Esophagus mucosa (tissue), 1 donor: Measurements from ENCODE around the gene TMEM250. TPM values are rescaled to one million over a fixed set of nuclear protein-coding genes. Genes with fewer than 3 reads are reported as not detected.

Experiments used
- ATAC-seq: fragments of 200-7000 bp; cut with Tn5 transposase; one replicate; pipeline ENCODE4 v1.9.1; 2020
- total RNA-seq: library from RNA; stranded (reverse); gene quantifications from one replicate; pipeline ENCODE4 v1.2.4, GENCODE V29; 2023
- donor health status: DM: yes; HTN: yes; CAD: no.

Gene TMEM250
- total RNA-seq, 1 donor from 2014 or later = 32.6 TPM

DNA sequence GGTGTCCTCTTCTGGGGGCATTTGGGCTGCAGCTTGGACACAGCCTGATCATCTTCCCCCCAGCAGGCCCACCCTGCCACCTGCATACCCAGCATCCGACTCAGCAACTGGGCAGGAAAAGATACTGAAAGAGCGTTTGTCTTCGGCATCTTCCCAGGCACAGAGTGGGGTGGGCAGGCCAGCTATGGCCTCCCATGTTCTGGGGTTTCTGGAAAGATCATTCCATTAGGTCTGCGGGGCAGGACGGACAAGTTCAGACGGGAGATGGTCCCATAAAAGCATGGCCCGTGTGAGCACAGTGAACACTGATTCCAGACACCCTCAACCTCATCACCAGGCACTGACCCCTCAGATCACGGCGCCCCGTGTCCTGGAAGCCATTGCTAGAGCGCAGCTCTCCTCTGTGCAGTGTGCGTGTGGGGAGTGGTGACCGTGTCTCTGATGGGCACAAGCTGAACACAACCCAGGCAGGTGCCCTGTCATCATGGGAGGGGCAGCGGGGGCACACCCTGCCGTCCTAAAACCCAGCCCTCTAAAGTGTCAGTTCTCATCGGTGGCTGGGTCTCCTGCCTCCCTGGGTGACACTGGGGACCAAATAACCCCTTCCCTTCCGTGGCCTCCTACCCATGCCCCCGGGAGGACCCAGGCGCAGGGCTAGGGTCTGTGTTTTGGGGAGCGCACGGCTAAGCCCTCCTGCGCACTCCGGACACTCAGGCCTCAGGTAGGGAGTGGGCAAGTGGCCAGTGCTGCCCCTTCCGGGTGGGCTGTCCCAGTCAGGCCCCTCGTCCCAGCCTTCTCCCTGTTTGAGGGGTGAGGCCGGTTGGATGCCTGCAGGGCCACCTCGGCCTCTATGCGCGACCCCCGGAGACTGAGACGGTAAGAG, 13.2 kb upstream of the TMEM250 start:
- no peak for ATAC-seq

DNA sequence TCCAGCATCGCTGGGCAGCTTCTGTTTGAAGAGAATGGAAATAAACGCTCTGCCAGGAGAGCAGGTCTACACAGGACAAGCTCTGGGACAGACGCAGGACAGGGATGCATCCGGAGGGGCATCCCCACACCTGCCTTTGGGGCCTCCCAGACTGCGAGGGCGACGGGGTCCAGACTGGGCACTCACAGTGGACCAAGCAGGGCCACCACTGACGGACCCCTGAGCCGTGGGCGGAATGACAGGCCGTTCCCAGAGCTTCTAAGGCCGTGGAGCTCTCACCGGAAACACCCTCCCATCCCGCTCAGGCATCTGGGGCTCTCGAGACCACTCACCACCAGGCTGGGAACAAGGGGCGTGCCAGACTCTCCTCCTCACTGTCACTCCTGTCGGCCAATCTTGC, 10.5 kb upstream of the TMEM250 start:
- ATAC-seq = no peak

GRCh38 chr9:136128436-136128835, 9.8 kb upstream of the TMEM250 start:
- no peak for ATAC-seq

DNA sequence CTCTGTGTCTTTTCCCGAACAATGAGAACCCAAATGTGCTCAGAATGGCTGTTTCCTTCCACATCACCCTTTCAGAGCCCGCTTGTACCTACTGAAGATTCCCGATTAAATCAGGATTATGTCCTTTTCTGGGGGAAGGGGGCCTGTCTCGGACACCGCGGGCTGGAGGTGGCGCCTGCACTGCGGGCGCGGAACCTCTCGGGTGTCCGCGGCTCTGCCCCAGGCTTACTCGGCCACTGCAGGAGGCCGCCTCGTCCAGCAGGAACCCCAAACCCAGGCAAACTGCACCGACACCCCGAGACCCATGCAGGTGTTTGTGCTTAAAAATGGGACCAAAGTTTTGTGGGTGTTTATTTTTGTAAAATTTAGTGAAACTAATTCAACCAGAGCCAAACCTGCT, 8.6 kb upstream of the TMEM250 start:
- ATAC-seq = no peak

DNA sequence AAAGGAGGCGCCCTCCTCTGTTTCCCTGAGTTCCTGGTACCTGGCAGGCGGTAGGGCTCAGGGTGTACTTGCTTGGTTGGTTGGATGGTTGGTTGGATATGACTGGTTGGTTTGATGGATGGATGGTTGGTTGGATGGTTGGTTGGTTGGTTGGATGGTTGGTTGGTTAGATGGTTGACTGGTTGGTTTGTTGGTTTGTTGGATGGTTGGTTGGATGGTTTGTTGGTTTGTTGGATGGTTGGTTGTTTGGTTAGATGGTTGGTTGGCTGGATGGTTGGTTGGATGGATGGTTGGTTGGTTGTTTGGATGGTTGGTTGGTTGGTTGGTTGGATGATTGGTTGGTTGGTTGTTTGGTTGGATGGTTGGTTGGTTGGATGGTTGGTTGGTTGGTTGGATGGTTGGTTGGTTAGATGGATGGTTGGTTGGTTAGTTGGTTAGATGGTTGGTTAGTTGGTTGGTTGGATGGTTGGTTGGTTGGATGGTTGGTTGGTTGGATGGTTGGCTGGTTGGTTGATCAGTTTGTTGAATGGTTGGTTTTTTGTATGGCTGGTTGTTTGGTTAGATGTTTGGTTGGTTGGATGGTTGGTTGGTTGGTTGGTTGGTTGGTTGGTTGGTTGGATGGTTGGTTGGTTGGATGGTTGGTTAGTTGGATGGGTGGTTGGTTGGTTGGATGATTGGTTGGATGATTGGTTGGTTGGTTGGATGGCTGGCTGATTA, 6.5 kb upstream of the TMEM250 start:
- ATAC-seq = no peak

- ATAC-seq = peak; percentile 42
Measured at GRCh38 chr9:136122425-136123383, 4.0 kb upstream of the TMEM250 start.

- no peak for ATAC-seq
Measured at GRCh38 chr9:136121801-136122200, 3.1 kb upstream of the TMEM250 start.

DNA sequence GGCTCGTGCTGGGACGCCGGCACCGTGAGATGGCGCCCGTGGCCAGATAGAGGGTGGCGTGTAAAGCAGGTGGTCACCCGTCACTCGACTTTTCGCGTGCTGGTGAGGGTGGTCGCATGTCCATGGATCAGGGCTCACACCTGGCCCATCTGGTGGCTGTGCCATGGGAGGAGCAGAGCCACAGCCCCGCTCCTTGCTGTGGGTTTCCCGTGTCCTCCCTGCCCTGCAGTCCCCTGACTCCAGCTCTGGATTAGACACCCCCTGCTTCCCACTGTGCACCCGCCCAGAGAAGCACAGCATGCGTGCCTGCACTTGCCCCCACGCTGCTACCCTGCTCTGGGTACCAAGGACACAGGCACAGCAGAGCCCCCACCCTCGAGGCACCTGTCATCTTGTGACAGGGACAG, 1.8 kb upstream of the TMEM250 start:
- ATAC-seq = no peak

DNA sequence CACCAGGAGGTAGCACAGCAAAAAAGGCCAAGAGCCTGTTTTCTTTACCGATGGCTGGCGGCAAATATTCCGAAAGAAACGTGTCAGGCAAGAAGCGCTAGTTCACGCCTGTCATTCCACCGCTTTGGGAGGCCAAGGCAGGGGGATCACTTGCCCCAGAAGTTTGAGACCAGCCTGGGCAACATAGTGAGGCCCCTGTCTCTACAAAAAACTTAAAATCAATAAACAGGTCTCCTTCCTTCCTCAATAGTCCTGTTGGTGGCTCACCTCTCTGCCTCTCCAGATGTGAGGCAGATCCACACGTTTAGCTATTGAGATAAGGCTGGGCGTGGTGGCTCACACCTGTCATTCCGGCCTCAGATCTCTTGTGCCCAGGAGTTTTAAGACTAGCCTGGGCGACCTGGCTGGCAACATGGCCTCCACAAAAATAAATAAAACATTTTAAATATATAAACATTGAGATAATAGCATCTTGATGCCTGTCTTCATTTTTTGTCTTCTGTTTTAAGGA, 1.3 kb upstream of the TMEM250 start:
- no peak for ATAC-seq

- ATAC-seq = peak; percentile 1
Measured at GRCh38 chr9:136119061-136119882, 597 bp upstream of the TMEM250 start.

- peak; percentile 10 for ATAC-seq
Measured at GRCh38 chr9:136117916-136118319, 757 bp downstream of the TMEM250 start.

DNA sequence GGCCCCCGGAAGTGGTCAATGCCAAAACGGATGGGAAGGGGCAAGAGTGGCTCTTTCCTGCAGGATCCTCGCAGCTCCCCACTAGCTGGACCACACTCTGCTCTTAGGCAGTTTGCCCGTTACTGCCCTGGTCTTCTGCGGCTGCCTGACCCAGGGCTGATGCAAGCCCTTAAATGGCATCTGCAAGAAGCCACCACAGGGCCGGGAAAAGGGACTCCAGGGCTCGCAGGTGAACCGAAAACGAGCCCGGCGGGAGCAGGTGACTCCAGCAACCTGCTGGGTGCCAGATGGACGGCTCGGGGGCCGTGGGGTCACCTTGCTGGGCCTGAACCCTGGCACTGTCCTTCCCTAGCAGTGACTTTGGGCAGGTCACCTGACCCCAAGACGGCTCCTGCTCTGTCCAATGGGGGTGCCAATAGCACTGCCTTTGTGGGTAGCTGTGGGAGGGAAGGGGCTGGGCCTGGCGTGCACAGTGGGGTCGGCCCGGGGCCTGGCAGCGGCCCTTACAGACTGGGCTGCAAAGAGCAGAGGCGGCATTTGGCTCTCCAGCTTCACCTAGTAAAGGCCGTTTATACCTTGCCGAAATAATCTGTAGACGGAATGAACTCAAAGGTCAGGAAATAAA, 1.3 kb downstream of the TMEM250 start:
- ATAC-seq = no peak

DNA sequence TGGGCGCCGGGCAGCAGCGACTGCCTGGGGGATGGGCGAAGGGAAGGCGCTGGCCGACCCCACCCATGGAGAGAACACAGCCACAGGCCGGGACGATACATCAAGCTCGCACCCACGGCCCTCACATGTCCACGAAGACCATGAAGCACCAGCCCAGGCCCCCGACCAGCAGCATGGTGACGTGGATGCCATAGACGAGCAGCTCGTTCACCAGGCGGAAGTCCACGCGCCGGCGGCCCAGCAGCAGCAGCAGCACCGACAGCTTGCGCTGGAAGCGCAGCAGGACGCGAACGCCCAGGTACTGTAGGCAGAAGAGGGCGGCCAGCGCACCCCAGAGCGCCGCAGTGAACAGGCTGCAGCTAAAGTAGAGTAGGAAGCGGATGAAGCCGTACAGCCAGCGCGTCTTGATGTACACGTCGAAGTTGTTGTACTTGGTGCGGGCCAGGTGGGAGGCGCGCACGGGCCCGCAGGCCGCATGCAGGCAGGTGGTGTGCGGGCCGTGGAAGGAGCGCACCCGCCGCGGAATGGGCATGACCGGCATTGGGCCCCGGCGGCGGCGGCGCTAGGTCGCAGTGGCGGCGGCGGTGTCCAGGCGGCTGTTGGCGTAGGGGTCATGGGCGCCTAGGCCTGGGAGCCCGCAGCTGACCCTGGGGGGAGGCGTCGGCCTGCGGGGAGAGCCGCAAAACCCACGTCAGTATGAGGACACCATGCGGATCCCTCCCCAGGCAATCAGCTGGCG, 2.1 kb downstream of the TMEM250 start:
- no peak for ATAC-seq

- ATAC-seq = no peak
Measured at GRCh38 chr9:136115641-136116359, 2.9 kb downstream of the TMEM250 start.

DNA sequence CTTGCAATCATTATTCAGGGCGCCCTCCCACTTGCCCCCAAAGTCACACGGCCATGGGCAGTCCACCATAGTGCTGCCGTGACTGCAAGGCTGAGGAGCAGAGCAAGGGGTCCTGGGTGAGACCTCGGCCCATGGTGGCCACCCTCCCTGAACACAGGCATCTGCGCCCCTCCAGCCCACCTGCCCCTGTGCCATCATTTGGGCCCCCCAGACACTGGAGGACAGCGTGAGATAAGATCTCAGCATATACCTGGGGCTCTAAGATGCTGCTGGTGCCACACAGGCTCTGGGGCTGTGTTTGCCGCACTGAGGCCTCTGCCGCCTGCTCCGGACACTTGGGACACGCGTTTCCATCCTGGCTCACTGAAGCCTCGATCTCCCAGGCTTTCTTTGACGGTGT, 3.5 kb downstream of the TMEM250 start:
- no peak for ATAC-seq

DNA sequence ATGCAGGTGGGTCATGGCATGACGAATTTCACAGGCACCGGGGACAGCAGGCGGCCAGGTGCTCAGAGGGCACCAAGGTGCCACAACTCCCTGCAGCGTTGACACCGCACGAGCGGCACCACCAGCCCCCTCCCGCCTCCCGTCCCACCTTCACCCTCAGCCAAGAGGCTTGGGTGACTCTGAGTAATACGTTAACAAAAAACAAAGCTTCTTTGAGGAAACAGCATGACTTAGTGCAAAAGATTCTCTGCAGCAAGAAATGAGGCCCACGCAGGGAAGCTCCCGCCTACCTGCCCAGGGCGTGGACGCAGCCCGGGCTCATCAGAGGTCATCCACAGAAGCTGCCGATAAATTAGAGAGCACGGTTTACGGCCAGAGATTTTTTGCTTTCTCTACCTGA, 4.1 kb downstream of the TMEM250 start:
- ATAC-seq = no peak

DNA sequence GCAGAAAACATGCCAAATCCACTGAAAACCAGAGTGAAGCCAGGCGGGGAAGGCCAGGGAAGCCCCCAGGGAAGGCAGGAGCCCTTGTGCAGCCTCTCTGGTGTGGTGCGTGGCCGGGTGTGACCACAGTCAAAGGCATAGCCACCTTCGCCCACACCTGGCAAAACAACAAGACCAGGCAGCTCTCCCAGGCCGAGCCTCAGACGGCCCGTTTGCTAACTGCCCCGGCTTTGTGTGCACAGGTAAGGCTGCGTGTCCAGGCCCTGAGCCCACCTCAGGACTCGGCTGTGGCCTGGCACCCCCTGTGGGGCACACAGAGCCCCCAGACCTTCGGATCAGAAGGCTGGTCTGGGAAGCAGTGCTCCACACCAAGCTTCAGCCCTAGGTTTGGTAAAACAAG, 6.1 kb downstream of the TMEM250 start:
- ATAC-seq = no peak

DNA sequence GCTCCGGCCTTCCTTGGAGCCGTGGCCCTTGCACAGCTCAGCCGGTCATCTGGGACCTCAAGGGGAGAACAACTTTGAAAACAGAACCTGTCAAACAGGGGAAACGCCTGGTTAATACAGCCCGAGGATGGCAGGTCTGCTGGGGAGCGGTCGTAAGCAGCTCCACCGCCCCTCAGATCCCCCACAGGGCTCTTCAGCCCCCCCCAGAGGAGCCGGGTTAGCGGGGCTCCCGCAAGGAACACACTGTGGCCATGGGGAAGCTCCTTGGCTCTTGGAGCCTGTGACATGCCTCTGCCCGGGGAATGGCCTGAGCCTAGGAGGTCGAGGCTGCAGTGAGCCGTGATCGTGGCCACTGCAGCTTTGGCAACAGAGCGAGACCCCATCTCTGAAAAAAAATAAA, 6.8 kb downstream of the TMEM250 start:
- no peak for ATAC-seq

DNA sequence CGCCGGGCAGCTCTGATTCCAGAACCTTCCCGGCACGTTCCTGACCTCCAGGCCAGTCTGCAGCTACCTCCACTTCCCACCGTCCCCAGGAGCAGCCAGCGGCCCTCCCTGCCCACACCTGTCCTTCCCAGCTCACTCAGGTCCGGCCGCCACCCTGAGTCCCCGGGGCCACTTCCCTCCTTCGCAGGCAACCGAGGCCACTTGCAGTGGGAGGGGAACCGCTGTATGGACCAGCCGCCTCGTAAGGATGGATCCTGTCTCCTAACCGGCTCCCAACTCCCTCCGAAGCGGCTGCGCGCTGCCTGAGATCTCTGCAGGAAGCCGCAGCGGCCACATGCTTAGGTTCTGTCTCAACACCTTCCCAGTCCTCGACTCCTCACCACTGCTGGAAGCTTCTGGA, 7.5 kb downstream of the TMEM250 start:
- ATAC-seq = no peak
